ENCODE results near the gene IL31RA.

IL31RA gene

DNA sequence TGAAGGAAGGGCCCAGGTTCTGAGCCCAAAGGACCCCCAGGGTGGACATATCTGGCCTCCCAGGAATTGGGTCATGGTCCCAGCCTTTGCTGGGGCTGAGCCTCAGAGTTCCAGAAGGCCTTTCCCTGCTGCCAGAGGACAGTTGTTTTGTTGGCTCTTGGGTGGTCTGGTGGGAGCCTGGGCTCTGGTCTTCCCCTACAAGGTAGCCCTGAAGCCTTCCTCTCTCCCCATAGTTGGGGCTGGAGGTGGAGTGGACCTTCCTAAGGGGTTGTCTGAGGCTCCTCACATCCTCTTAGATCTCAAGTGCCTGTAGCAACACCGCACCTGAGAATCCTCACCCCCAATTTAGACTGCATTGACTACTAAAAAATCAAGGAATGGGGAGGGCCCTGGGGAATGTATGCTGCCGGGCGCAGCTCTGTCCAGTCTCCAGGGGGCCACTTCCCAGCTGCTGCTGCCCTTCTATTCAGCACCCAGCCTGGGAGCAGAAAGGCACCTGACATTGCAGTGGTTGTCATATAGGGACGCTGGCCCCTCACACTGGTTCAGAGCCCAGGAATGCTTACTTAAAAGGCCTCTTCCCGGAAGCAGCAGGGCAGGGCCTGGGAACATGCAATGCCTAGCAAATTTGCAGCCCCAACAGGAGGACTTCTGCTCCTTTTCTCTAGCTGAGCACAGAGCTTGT is 66.4 kb downstream of the IL31RA start:
- no peak for DNase-seq (ENCODE audit: low read depth)
- no peak for TF ChIP-seq MYC (IDR thresholded peaks at IDR 0.05; ENCODE audit: low read depth, low read length)
- TF ChIP-seq, protein P1, sequence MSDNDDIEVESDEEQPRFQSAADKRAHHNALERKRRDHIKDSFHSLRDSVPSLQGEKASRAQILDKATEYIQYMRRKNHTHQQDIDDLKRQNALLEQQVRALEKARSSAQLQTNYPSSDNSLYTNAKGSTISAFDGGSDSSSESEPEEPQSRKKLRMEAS (IDR thresholded peaks at IDR 0.05; ENCODE audit: low read depth, low read length), result no peak
- no peak for TF ChIP-seq POLR2A (IDR thresholded peaks at IDR 0.05; ENCODE audit: extremely low read depth, insufficient read length)
- TF ChIP-seq, protein P2, sequence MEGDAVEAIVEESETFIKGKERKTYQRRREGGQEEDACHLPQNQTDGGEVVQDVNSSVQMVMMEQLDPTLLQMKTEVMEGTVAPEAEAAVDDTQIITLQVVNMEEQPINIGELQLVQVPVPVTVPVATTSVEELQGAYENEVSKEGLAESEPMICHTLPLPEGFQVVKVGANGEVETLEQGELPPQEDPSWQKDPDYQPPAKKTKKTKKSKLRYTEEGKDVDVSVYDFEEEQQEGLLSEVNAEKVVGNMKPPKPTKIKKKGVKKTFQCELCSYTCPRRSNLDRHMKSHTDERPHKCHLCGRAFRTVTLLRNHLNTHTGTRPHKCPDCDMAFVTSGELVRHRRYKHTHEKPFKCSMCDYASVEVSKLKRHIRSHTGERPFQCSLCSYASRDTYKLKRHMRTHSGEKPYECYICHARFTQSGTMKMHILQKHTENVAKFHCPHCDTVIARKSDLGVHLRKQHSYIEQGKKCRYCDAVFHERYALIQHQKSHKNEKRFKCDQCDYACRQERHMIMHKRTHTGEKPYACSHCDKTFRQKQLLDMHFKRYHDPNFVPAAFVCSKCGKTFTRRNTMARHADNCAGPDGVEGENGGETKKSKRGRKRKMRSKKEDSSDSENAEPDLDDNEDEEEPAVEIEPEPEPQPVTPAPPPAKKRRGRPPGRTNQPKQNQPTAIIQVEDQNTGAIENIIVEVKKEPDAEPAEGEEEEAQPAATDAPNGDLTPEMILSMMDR (IDR thresholded peaks at IDR 0.05; ENCODE audit: low read depth, low read length), result no peak
- H3K4me3 ChIP-seq (ENCODE audit: low read depth, low read length), result no peak overlapping the region

DNA sequence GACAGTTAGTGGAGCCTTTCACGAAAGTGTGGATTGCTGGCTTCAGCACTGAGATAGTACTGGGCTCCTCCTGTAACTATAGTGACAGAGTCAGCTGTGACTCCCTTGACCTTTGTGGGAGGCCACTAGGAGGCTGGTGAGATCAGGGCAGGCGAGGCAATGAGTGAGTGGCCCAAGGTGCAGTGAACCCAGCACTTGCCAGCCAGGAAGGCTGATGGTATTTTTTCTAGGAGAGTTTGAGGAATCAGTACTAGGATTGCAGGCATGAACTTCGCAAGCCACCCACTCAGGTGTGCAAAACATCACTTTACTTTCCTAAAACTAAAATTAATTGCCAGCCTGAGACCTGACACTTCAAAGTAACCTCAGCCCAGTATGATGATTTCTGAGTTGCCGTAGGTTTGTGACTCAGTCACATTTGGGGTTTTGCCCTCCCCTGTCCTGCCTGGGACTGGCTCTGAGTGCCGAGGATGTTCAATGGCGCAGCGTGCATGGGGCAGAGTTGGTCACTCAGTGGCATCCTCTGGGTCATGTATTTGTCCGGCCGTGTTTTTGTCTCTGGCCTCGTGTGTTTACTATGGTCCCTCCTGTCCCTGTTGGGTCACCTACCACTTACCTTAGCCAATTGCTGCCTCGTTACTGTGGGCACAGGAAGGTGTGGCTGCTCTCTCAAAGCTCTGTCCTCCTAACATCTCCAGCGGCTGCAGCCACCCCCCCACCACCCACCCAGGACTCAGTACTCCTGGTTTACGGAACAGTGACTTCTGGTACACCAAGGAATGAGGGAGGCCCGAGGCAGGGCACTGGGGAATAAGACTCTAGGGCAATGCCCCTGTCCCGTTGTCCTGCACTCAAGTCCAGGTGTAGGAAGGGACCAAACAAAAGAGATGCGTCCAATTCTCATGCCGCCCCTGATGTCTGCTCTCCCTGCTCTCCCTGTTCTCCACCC is 67.2 kb downstream of the IL31RA start:
- no peak overlapping the region for H3K4me3 ChIP-seq (ENCODE audit: low read depth, low read length)
- DNase-seq (ENCODE audit: low read depth), result no peak
- TF ChIP-seq MYC (IDR thresholded peaks at IDR 0.05; ENCODE audit: low read depth, low read length) (no peak), POLR2A (IDR thresholded peaks at IDR 0.05; ENCODE audit: extremely low read depth, insufficient read length) (no peak)
- TF ChIP-seq, protein P1 (IDR thresholded peaks at IDR 0.05; ENCODE audit: low read depth, low read length), result no peak
- TF ChIP-seq, protein P2 (IDR thresholded peaks at IDR 0.05; ENCODE audit: low read depth, low read length), result no peak

DNA sequence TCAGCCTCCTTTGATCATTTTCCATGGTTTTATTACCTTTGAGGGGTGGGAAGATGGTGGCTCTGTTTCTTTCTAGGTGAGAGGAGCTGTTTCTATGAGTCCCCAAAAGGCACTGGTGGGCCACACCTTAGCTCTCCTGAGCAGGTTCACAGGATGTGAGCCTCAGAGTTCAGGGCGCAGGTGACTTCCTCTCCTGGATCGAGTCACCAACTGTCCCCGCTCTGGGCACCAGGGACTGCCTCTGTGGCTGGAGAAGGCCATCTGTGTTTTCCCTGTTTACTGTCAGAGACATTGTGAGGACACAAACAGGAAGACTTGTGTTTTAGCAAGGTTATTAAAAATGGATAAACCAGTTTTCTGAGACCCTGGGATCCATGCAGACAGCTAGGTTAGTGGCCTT is 68.5 kb downstream of the IL31RA start:
- TF ChIP-seq MYC (IDR thresholded peaks at IDR 0.05; ENCODE audit: low read depth, low read length) (no peak), POLR2A (IDR thresholded peaks at IDR 0.05; ENCODE audit: extremely low read depth, insufficient read length) (no peak)
- TF ChIP-seq, protein P1 (IDR thresholded peaks at IDR 0.05; ENCODE audit: low read depth, low read length), result no peak
- TF ChIP-seq, protein P2 (IDR thresholded peaks at IDR 0.05; ENCODE audit: low read depth, low read length), result no peak
- DNase-seq (ENCODE audit: low read depth), result no peak
- no peak overlapping the region for H3K4me3 ChIP-seq (ENCODE audit: low read depth, low read length)

DNA sequence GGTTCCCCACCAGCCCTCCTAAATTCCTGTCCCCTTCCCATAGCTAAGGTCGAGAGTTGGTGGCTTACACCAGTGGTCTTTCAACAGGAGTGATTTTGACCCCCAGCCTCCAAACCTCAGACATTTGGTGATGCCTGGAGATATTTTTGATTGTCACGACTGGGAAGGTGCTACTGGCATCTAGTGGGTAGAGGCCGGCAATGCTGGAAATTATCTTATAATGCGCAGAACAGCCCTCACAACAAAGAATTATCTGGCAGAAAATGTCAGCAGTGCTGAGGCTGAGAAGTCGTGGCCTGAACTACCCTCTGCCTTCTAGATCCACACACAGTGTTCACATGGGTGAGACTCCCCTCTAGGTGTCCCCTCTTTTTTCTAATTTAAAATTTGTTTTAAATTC is 69.6 kb downstream of the IL31RA start:
- TF ChIP-seq, protein P2 (IDR thresholded peaks at IDR 0.05; ENCODE audit: low read depth, low read length), result peak; percentile 28
- TF ChIP-seq, protein P1 (IDR thresholded peaks at IDR 0.05; ENCODE audit: low read depth, low read length), result no peak
- peak; percentile 54 for DNase-seq (ENCODE audit: low read depth)
- no peak overlapping the region for H3K4me3 ChIP-seq (ENCODE audit: low read depth, low read length)

DNA sequence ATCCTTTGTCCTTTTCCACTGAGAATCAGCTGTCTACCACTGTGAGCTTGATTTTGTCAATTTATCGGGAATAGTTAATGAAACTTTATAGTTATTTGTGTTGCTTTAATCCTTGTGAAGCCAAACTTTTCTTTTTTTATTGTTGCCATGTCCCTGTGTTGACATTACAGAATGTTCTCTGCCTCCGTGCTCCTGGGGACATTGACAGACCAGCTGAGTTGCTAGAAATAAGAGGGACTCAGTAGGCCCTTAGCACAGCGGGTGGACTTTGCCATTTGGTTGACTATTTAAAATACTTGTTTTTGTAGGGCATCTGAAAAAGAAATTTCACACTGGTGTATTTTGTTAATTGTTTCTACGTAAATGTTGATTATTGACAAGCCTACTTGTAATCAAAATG is 70.5 kb downstream of the IL31RA start:
- TF ChIP-seq, protein P2 (IDR thresholded peaks at IDR 0.05; ENCODE audit: low read depth, low read length), result no peak
- TF ChIP-seq POLR2A (IDR thresholded peaks at IDR 0.05; ENCODE audit: extremely low read depth, insufficient read length), result no peak
- no peak for TF ChIP-seq MYC (IDR thresholded peaks at IDR 0.05; ENCODE audit: low read depth, low read length)
- TF ChIP-seq, protein P1 (IDR thresholded peaks at IDR 0.05; ENCODE audit: low read depth, low read length), result no peak
- DNase-seq (ENCODE audit: low read depth), result no peak
- no peak overlapping the region for H3K4me3 ChIP-seq (ENCODE audit: low read depth, low read length)
